OCI-LY1 (cell line): ENCODE results near the gene ATG5.

Experiments used
- H2AFZ ChIP-seq: fragments of 200-600 bp; sonication (generic), shearing (Covaris generic); 2 replicates; pipeline ENCODE4 v1.6.0; 2014; ENCODE audit warnings: antibody characterized with exemption, mild to moderate bottlenecking, low read length
- H3F3A ChIP-seq: fragments of 200-600 bp; sonication (generic), shearing (Covaris generic); 2 replicates; pipeline ENCODE4 v1.6.0; 2014; ENCODE audit warnings: mild to moderate bottlenecking, antibody characterized with exemption, low read length, moderate library complexity; ENCODE audit not compliant: insufficient read depth
- H3K27ac ChIP-seq: fragments of 200-600 bp; sonication (generic); 2 replicates; pipeline ENCODE4 v1.5.1; 2014; ENCODE audit warnings: low read length, mixed run types, mild to moderate bottlenecking, low read depth; ENCODE audit not compliant: poor library complexity, severe bottlenecking
- H3K27me3 ChIP-seq: fragments of 200-600 bp; sonication (generic); 2 replicates; pipeline ENCODE4 v1.6.0; 2014; ENCODE audit warnings: antibody characterized with exemption, mild to moderate bottlenecking, low read length, moderate library complexity; ENCODE audit not compliant: insufficient read depth
- H3K36me3 ChIP-seq: fragments of 200-600 bp; sonication (generic); 2 replicates; pipeline ENCODE4 v1.6.1; 2014; ENCODE audit warnings: mild to moderate bottlenecking, antibody characterized with exemption, low read length, moderate library complexity, mixed read lengths; ENCODE audit not compliant: insufficient read depth
- H3K4me1 ChIP-seq: fragments of 200-600 bp; sonication (generic); 2 replicates; pipeline ENCODE4 v1.5.1; 2014; ENCODE audit warnings: mild to moderate bottlenecking, low read length, moderate library complexity; ENCODE audit not compliant: insufficient read depth, severe bottlenecking
- H3K4me2 ChIP-seq: fragments of 200-600 bp; sonication (generic), shearing (Covaris generic); 2 replicates; pipeline ENCODE4 v1.6.1; 2014; ENCODE audit warnings: low read length
- H3K4me3 ChIP-seq: fragments of 200-600 bp; sonication (generic); 2 replicates; pipeline ENCODE4 v1.5.1; 2014; ENCODE audit warnings: low read length, low read depth, mild to moderate bottlenecking, mixed read lengths; ENCODE audit not compliant: poor library complexity, severe bottlenecking
- H3K79me2 ChIP-seq: fragments of 200-600 bp; shearing (Covaris generic); 2 replicates; pipeline ENCODE4 v1.6.1; 2016; ENCODE audit warnings: mixed run types, low read length, mixed read lengths; ENCODE audit not compliant: insufficient read depth
- H3K9ac ChIP-seq: fragments of 200-600 bp; sonication (generic), shearing (Covaris generic); 2 replicates; pipeline ENCODE4 v1.6.1; 2014; ENCODE audit warnings: mild to moderate bottlenecking, low read length, mixed read lengths
- H3K9me2 ChIP-seq: fragments of 200-600 bp; sonication (generic), shearing (Covaris generic); 2 replicates; pipeline ENCODE4 v1.6.1; 2014; ENCODE audit warnings: low read depth, mild to moderate bottlenecking, low read length, mixed read lengths
- H3K9me3 ChIP-seq: fragments of 200-600 bp; shearing (Covaris generic); 2 replicates; pipeline ENCODE4 v1.6.1; 2014; ENCODE audit warnings: low read length, mixed read lengths
- H4K20me1 ChIP-seq: fragments of 200-600 bp; sonication (generic), shearing (Covaris generic); 2 replicates; pipeline ENCODE4 v1.6.0; 2016; ENCODE audit warnings: mild to moderate bottlenecking, low read length; ENCODE audit not compliant: insufficient read depth
- EZH2 ChIP-seq: fragments of 200-600 bp; sonication (generic), shearing (Covaris generic); IDR thresholded peaks from 2 replicates; pipeline ENCODE4 v1.8.0; 2017; ENCODE audit warnings: borderline replicate concordance, mixed run types, mild to moderate bottlenecking, antibody characterized with exemption, low read length, moderate library complexity, mixed read lengths
- TF ChIP-seq, protein P1 (sequence below): fragments of 200-600 bp; sonication (generic), shearing (Covaris generic); IDR thresholded peaks from 2 replicates; pipeline ENCODE4 v1.5.1; 2017; ENCODE audit warnings: mild to moderate bottlenecking, antibody characterized with exemption, low read length, moderate library complexity, mixed read lengths

ATG5 gene

GRCh38 chr6:106287215-106287614 is 38.3 kb downstream of the ATG5 start:
- H3K4me3 ChIP-seq, result no peak overlapping the region
- H3K79me2 ChIP-seq, result peaks cover 6% of the 10 kb centered on the region
- TF ChIP-seq EZH2, result no peak
- no peaks in the 10 kb centered on the region for H3K4me1 ChIP-seq
- no peaks in the 10 kb centered on the region for H4K20me1 ChIP-seq
- H3K4me2 ChIP-seq, result no peak overlapping the region
- peaks cover 54% of the 10 kb centered on the region for H3K36me3 ChIP-seq
- H3F3A ChIP-seq, result no peaks in the 10 kb centered on the region
- no peak overlapping the region for H2AFZ ChIP-seq
- H3K9ac ChIP-seq, result no peak overlapping the region
- H3K27me3 ChIP-seq, result no peaks in the 10 kb centered on the region
- H3K27ac ChIP-seq, result no peak overlapping the region
- no peaks in the 10 kb centered on the region for H3K9me2 ChIP-seq
- peaks cover 19% of the 10 kb centered on the region for H3K9me3 ChIP-seq

- peaks cover 6% of the 10 kb centered on the region for H3K79me2 ChIP-seq
- H3K4me2 ChIP-seq, result no peak overlapping the region
- no peaks in the 10 kb centered on the region for H3K9me2 ChIP-seq
- no peak for TF ChIP-seq EZH2
- TF ChIP-seq, protein P1, sequence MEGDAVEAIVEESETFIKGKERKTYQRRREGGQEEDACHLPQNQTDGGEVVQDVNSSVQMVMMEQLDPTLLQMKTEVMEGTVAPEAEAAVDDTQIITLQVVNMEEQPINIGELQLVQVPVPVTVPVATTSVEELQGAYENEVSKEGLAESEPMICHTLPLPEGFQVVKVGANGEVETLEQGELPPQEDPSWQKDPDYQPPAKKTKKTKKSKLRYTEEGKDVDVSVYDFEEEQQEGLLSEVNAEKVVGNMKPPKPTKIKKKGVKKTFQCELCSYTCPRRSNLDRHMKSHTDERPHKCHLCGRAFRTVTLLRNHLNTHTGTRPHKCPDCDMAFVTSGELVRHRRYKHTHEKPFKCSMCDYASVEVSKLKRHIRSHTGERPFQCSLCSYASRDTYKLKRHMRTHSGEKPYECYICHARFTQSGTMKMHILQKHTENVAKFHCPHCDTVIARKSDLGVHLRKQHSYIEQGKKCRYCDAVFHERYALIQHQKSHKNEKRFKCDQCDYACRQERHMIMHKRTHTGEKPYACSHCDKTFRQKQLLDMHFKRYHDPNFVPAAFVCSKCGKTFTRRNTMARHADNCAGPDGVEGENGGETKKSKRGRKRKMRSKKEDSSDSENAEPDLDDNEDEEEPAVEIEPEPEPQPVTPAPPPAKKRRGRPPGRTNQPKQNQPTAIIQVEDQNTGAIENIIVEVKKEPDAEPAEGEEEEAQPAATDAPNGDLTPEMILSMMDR, result no peak
- no peaks in the 10 kb centered on the region for H4K20me1 ChIP-seq
- peaks cover 17% of the 10 kb centered on the region for H3K9me3 ChIP-seq
- no peaks in the 10 kb centered on the region for H3K27me3 ChIP-seq
- peaks cover 50% of the 10 kb centered on the region for H3K36me3 ChIP-seq
- no peaks in the 10 kb centered on the region for H3F3A ChIP-seq
- H3K4me1 ChIP-seq, result no peaks in the 10 kb centered on the region
- H3K27ac ChIP-seq, result no peak overlapping the region
- no peak overlapping the region for H2AFZ ChIP-seq
- no peak overlapping the region for H3K4me3 ChIP-seq
- H3K9ac ChIP-seq, result no peak overlapping the region
Measured at GRCh38 chr6:106286746-106287145, 38.8 kb downstream of the ATG5 start.

DNA sequence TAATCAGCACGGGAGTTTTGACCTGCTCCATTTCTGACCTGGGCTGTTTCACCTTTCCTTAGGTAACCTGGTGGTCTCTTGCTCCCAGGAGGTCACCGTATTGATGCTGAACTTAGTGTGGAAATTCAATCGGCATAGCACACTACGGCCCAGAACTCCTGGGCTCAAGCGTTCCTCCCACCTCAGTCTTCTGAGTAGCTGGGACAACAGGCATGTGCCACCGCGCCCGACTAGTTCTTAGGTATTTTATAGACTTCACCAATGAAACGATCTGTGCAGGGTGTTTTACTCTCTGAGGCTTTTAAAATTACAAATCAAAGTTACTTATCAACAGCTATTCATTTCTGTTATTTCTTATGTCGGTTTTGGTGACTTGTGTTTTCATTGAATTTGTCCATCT is 42.1 kb downstream of the ATG5 start:
- Histone ChIP-seq H3K79me2 (peaks cover 6% of the 10 kb centered on the region), H3K36me3 (peaks cover 38% of the 10 kb centered on the region), H3K4me1 (no peaks in the 10 kb centered on the region), H4K20me1 (no peaks in the 10 kb centered on the region), H2AFZ (no peak overlapping the region), H3F3A (no peaks in the 10 kb centered on the region), H3K27me3 (no peaks in the 10 kb centered on the region), H3K9ac (no peak overlapping the region), H3K9me3 (peaks cover 3% of the 10 kb centered on the region), H3K9me2 (no peaks in the 10 kb centered on the region), H3K4me3 (no peak overlapping the region), H3K27ac (no peak overlapping the region), H3K4me2 (no peak overlapping the region)
- no peak for TF ChIP-seq EZH2
- TF ChIP-seq, protein P1, result no peak

DNA sequence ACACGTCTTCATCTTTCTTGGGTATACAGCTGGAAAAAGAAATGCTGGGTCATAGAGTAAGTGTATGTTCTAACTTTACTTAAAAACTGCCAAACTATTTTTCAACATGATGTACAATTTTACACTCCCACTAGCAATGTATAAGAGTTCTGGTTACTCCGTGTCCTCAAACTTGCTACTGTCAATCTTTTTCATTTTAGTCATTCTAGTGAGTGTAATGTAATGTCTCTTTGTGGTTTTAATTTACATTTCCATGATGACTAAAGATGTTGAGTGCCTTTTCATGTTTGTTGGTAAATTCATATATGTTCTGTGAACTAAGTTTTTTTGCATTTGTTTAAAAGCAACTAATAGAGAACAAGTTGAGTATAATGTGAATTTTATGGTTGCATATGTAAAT is 43.9 kb downstream of the ATG5 start:
- Histone ChIP-seq H3K9ac (no peak overlapping the region), H3K4me1 (no peaks in the 10 kb centered on the region), H3K79me2 (peaks cover 4% of the 10 kb centered on the region), H3K9me3 (peaks cover 3% of the 10 kb centered on the region), H3F3A (no peaks in the 10 kb centered on the region), H4K20me1 (no peaks in the 10 kb centered on the region), H3K27ac (no peak overlapping the region), H3K27me3 (no peaks in the 10 kb centered on the region), H3K4me2 (no peak overlapping the region), H3K9me2 (no peaks in the 10 kb centered on the region), H3K4me3 (no peak overlapping the region), H3K36me3 (peaks cover 35% of the 10 kb centered on the region), H2AFZ (no peak overlapping the region)
- TF ChIP-seq, protein P1, result no peak
- TF ChIP-seq EZH2, result no peak
